Jurkat, Clone E6-1 (cell line): ENCODE measurements around the gene KRT14.

Source experiments
- DNase-seq: peaks from one replicate; pipeline ENCODE4 v3.0.0-alpha.2; 2011; ENCODE audit warnings: low read depth, low spot score
- H3K4me3 ChIP-seq: 2 replicates; pipeline ENCODE4 v1.5.1; 2011; ENCODE audit warnings: mild to moderate bottlenecking, low read length, control low read depth, moderate library complexity

Gene KRT14

GRCh38 chr17:41539071-41539492 lies 47.6 kb downstream of the KRT14 start:
- DNase-seq = no peak
- H3K4me3 ChIP-seq = no peak overlapping the region

- H3K4me3 ChIP-seq = no peak overlapping the region
- no peak for DNase-seq
Measured at GRCh38 chr17:41538565-41538991, 48.1 kb downstream of the KRT14 start.

GRCh38 chr17:41537990-41538389 lies 48.7 kb downstream of the KRT14 start:
- no peak for DNase-seq

GRCh38 chr17:41537614-41537954 lies 49.1 kb downstream of the KRT14 start:
- DNase-seq = no peak
- no peak overlapping the region for H3K4me3 ChIP-seq

More at GRCh38 chr17:41537990-41538389, 48.7 kb downstream of the KRT14 start:
- H3K4me3 ChIP-seq = no peak overlapping the region

- no peak overlapping the region for H3K4me3 ChIP-seq
- DNase-seq = no peak
Measured at GRCh38 chr17:41536741-41537613, 49.7 kb downstream of the KRT14 start.

- no peak overlapping the region for H3K4me3 ChIP-seq
- DNase-seq = no peak
Measured at GRCh38 chr17:41535764-41536481, 50.8 kb downstream of the KRT14 start.

- H3K4me3 ChIP-seq = no peak overlapping the region
- no peak for DNase-seq
Measured at GRCh38 chr17:41534899-41535546, 51.7 kb downstream of the KRT14 start.

GRCh38 chr17:41533613-41534012 lies 53.1 kb downstream of the KRT14 start:
- no peak for DNase-seq
- H3K4me3 ChIP-seq = no peak overlapping the region

- H3K4me3 ChIP-seq = no peak overlapping the region
- DNase-seq = no peak
Measured at GRCh38 chr17:41532947-41533570, 53.6 kb downstream of the KRT14 start.
